Glutamatergic neuron (in vitro differentiated cells): Measurements from ENCODE around the gene TMEM164. TPM values are rescaled to one million over a fixed set of nuclear protein-coding genes. Genes with fewer than 3 reads are reported as not detected.

ENCODE experiments used
- DNase-seq: peaks from one replicate; pipeline ENCODE4 v3.0.0; 2022
- H3K27ac Mint-ChIP-seq: one replicate; pipeline ENCODE4 v1.8.0; 2020; ENCODE audit warnings: mild to moderate bottlenecking, mixed read lengths, inconsistent platforms; ENCODE audit not compliant: unreplicated experiment
- H3K27me3 Mint-ChIP-seq: one replicate; pipeline ENCODE4 v1.8.0; 2020; ENCODE audit warnings: mild to moderate bottlenecking, moderate library complexity, mixed read lengths, inconsistent platforms; ENCODE audit not compliant: unreplicated experiment
- H3K36me3 Mint-ChIP-seq: one replicate; pipeline ENCODE4 v1.8.0; 2020; ENCODE audit warnings: mild to moderate bottlenecking, mixed read lengths, inconsistent platforms; ENCODE audit not compliant: unreplicated experiment
- H3K4me1 Mint-ChIP-seq: one replicate; pipeline ENCODE4 v1.8.0; 2020; ENCODE audit warnings: mild to moderate bottlenecking, low read depth, mixed read lengths, inconsistent platforms; ENCODE audit not compliant: unreplicated experiment
- H3K4me3 Mint-ChIP-seq: one replicate; pipeline ENCODE4 v1.8.0; 2020; ENCODE audit warnings: mild to moderate bottlenecking, mixed read lengths, inconsistent platforms; ENCODE audit not compliant: unreplicated experiment
- H3K9me3 Mint-ChIP-seq: one replicate; pipeline ENCODE4 v1.8.0; 2020; ENCODE audit warnings: mild to moderate bottlenecking, moderate library complexity, mixed read lengths, inconsistent platforms; ENCODE audit not compliant: unreplicated experiment
- long read RNA-seq: library from polyadenylated mRNA; unstranded; transcript quantifications from one replicate; pipeline ENCODE4 v2.0.0, GENCODE V29; 2020; ENCODE audit not compliant: unreplicated experiment
- total RNA-seq: library from RNA; stranded (reverse); fragmentation: NEBNext Ultra II Directional; extraction: Animal tissue kit (Norgen Biotek cat#: 25700); gene quantifications from one replicate; pipeline ENCODE4 v1.2.1, GENCODE V29; 2021; ENCODE audit not compliant: unreplicated experiment
- TF ChIP-seq, protein P1 (sequence below): fragments of 200-600 bp; sonication (generic); IDR thresholded peaks from one replicate; pipeline ENCODE4 v1.5.0; 2021; ENCODE audit not compliant: partially characterized antibody, unreplicated experiment

Gene TMEM164
- total RNA-seq, result 56.6 TPM
- long read RNA-seq, partial matches to known transcripts, result 0 of 5 reads
- long read RNA-seq, other reads (novel, unspliced or antisense), result 5 of 5 reads

DNA sequence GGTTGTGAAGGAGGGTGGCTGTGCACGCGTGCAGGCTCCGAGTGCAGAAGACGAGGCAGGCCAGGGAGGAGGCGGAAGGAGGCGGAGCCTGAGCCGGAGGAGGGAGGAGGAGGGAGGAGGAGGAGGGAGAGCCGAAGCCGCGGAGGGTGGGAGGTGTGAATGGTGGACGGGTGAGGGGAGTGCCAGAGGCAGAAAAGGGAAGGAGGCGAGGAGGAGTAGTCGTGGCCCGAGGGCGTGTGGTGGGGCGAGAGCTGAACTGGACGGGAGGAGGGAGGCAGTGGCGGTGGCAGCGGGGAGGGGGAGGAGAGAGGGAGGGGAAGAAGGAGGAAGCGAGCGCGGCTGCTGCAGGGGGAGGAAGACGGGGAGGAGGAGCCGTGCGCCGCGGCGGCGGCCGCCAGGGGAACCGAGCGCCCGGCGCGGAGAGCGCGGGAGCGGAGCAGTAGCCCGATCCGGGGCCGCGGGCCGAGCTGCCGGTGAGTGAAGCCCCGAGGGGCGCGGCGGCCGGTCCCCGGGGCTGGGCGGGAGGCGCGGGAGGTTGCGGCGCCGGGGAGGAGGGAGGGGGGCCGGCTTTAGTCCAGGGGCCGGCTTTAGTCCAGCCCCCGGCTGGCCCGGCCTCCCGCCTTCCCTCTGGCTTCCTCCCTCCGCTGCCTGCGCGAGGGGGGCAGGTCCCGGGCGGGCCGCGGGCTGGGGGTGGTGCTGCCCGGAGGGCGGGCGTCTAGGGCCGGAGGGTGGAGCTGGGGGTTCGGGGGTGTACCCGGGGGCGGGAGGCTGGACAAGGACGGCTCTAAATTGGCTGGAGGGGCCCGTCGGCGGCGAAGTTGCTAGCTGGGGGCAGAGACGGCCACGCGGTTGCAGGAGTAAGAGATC is at the start of gene TMEM164:
Gene TMEM164 (plus strand): TSS at position 815 of the 867 bp plus-strand sequence. CDS start 661 bp downstream, outside the sequence.
- H3K36me3 Mint-ChIP-seq, result no peaks in the 10 kb centered on the region
- TF ChIP-seq, protein P1, sequence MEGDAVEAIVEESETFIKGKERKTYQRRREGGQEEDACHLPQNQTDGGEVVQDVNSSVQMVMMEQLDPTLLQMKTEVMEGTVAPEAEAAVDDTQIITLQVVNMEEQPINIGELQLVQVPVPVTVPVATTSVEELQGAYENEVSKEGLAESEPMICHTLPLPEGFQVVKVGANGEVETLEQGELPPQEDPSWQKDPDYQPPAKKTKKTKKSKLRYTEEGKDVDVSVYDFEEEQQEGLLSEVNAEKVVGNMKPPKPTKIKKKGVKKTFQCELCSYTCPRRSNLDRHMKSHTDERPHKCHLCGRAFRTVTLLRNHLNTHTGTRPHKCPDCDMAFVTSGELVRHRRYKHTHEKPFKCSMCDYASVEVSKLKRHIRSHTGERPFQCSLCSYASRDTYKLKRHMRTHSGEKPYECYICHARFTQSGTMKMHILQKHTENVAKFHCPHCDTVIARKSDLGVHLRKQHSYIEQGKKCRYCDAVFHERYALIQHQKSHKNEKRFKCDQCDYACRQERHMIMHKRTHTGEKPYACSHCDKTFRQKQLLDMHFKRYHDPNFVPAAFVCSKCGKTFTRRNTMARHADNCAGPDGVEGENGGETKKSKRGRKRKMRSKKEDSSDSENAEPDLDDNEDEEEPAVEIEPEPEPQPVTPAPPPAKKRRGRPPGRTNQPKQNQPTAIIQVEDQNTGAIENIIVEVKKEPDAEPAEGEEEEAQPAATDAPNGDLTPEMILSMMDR, result no peak
- H3K4me3 Mint-ChIP-seq, result peak within 1 kb of the TSS; percentile 81
- H3K27ac Mint-ChIP-seq, result peak within 1 kb of the TSS; percentile 76
- peaks cover 5% of the 10 kb centered on the region for H3K27me3 Mint-ChIP-seq
- H3K9me3 Mint-ChIP-seq, result peaks cover 7% of the 10 kb centered on the region
- DNase-seq, result peak; percentile 79
- H3K4me1 Mint-ChIP-seq, result peaks cover 27% of the 10 kb centered on the region

DNA sequence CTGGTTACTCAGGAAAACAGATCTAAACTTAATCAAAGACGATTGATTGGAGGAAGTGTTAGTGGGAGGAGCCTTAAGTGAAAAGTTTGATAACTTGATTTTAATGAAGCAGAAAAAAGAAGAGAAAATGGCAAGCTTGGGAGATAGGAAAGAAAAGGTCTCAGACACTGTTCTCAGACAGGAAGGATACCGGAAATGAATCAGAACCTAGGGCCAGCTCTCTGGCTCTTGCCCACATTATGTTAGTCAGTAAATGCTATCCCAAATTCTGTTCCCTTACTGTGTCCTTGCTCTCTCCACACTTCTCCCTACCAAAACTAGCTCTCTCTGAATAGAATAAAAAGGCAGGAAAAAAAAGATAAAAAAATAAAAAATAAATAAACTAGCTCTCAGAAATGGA is 48.6 kb upstream of the TMEM164 start:
- Mint-ChIP-seq H3K9me3 (peaks cover 2% of the 10 kb centered on the region), H3K27ac (no peak overlapping the region), H3K36me3 (no peaks in the 10 kb centered on the region), H3K27me3 (no peaks in the 10 kb centered on the region), H3K4me3 (no peak overlapping the region), H3K4me1 (peaks cover 2% of the 10 kb centered on the region)
- no peak for DNase-seq
- TF ChIP-seq, protein P1, result no peak

DNA sequence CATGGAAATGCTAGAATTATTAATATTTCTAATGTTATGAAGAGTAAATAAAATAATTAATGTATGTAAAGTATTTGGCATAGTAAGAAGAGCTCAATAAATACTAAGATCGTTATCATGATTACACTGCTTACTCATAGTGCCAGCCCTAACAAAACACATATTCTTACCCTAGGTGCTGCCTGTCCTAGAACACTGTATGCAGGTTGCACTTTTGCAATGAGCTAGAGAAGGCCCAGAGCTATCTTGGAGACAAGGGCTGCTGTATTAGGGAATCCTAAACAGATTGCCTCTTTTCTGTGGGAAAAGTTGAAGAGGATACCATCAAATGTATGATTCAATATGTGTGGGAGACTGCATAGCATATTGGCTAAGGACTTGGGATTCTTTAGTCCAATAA is 48.0 kb upstream of the TMEM164 start:
- Mint-ChIP-seq H3K9me3 (peaks cover 2% of the 10 kb centered on the region), H3K36me3 (no peaks in the 10 kb centered on the region), H3K4me1 (peaks cover 2% of the 10 kb centered on the region), H3K4me3 (no peak overlapping the region), H3K27me3 (no peaks in the 10 kb centered on the region), H3K27ac (no peak overlapping the region)
- no peak for DNase-seq
- TF ChIP-seq, protein P1, result no peak

DNA sequence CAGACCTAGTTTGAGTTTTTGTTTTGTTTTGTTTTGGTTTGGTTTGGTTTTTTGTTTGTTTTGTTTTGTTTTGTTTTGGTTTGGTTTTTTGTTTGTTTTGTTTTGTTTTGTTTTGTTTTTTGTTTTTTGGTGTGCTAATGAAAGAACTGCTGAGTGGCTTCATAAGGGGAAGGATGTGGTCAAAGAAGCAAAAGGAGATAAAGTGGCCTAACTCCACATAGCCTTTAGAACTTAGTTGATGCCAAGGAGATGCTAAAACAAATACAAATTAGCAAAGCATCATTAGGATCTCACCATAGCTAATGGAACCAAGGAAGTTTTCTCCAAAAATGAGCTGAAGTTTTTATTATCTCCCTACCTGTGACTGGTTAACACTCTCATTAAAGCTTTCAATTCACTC is 44.6 kb upstream of the TMEM164 start:
- no peaks in the 10 kb centered on the region for H3K27me3 Mint-ChIP-seq
- no peak overlapping the region for H3K27ac Mint-ChIP-seq
- H3K9me3 Mint-ChIP-seq, result peaks cover 2% of the 10 kb centered on the region
- no peaks in the 10 kb centered on the region for H3K36me3 Mint-ChIP-seq
- peaks cover 2% of the 10 kb centered on the region for H3K4me1 Mint-ChIP-seq
- H3K4me3 Mint-ChIP-seq, result no peak overlapping the region
- TF ChIP-seq, protein P1, result no peak
- no peak for DNase-seq

DNA sequence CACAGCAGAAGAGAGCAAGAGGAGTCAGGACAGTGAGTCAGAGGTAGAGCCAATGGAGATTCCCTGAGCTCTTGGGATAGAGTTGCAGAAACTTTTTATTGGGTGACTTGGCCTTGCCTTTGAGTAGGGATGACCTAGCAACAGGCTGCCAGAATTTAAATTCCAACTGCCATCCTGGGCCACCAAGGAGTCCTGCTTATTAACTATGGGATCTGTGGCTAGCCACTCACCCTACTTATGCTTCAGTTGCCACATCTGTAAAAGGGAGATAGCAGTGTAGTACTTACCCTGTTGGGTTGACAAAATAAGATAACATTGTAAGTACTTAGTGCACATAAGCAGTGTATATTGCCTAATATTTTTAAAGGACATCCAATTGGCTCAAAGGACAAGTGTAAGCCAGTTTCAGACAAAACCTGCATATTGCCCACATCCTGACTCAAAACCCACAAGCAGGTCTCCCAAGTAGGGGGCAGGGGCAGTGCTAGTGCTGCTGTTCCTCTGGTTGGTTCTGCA is 43.5 kb upstream of the TMEM164 start:
- TF ChIP-seq, protein P1, result no peak
- Mint-ChIP-seq H3K27me3 (no peaks in the 10 kb centered on the region), H3K36me3 (no peaks in the 10 kb centered on the region), H3K27ac (no peak overlapping the region), H3K9me3 (peaks cover 2% of the 10 kb centered on the region), H3K4me1 (no peaks in the 10 kb centered on the region), H3K4me3 (no peak overlapping the region)
- no peak for DNase-seq
